GM19468 (cell line): ENCODE data around the gene DYNLRB1.
A peak's percentile ranks its signal among the peaks of the same experiment; 100 is the strongest.

ENCODE experiments used
- ATAC-seq: cut with Tn5 transposase; IDR thresholded peaks from one replicate; pipeline ENCODE4 v1.9.1; 2021; ENCODE audit warnings: mild to moderate bottlenecking, moderate library complexity, moderate number of reproducible peaks; ENCODE audit not compliant: unreplicated experiment; ENCODE audit errors: extremely low read depth

DYNLRB1 gene

DNA sequence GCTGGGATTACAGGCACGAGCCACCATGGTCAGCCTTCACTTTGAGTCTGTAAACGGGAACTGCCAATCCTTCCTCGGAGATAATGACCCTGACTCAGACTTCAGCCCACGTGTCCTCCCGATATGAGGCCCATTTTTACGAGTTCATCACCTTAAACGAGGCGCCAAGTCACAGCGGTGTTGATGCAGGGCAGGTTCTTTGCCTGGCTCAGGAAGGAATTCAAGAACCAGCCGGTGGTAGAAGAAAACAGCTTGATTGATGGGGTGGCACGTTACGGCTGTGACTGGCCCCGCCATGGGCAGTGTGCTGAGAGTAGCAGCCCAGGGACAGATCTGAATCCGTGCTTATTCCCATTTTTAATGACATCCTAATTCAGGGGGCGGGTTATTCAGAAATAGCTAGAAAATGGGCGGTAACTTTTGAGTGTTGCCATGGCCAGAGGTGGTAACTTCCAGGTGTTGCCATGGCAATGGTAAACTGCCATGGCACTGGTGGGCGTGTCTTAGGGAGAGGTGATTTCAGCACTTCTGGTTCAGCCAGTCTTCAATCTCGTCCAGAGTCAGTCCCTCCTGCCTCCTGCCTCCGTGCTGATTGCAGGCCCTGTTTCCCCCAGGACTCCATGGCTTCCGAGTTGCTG lies 33.2 kb downstream of the DYNLRB1 start:
- no peak for ATAC-seq

GRCh38 chr20:34549929-34550305 lies 33.7 kb downstream of the DYNLRB1 start:
- ATAC-seq = no peak

GRCh38 chr20:34552569-34552968 lies 36.3 kb downstream of the DYNLRB1 start:
- no peak for ATAC-seq

DNA sequence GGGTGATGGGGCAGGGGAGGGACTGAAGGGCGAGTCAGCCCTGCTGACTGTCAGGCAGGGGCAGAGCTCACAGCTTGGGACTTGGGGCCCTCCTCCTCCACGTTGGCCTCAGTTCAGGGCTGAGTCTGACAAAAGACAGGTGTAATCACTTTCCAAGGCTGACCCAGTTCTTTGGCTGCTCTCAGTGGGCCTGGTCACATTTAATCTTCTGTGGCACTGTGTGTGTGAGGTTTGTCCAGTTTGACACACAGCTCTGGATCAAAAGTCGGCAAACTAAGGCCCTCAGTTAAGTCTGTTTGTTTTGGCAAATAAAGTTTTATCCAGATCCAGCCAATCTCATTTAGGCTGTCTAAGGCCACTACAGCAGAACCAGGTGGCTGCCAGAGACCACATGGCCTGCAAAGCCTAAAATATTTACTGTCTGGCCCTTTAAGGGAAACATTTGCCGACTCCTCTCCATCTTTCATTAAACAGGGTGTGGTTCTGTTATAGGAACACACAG lies 37.2 kb downstream of the DYNLRB1 start:
- ATAC-seq = no peak

DNA sequence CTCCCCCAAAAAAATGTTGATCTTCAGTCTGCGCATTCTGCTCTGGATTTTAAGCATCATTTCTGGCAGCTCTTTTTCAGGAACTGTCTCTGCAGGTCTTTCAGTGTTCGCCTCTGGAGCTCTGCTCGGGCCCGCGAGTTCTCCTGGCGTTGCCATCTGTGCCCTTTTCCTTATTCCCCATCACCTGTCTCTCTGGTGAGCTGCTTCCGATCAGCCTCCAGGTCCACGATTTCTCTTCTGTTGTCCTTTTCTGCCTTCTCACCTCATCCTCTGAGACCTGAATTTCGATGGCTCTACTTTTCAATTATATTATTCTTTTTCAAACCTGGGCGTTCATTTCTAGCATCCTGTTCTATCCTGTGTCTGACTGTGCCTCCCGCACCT lies 41.7 kb downstream of the DYNLRB1 start:
- ATAC-seq = no peak

- peak; percentile 33 for ATAC-seq
Measured at GRCh38 chr20:34558320-34559218, 42.3 kb downstream of the DYNLRB1 start, which contains the start of gene MAP1LC3A. TSS of gene MAP1LC3A (plus strand) at chr20:34558718. CDS start at chr20:34558869, 151 bp downstream.

DNA sequence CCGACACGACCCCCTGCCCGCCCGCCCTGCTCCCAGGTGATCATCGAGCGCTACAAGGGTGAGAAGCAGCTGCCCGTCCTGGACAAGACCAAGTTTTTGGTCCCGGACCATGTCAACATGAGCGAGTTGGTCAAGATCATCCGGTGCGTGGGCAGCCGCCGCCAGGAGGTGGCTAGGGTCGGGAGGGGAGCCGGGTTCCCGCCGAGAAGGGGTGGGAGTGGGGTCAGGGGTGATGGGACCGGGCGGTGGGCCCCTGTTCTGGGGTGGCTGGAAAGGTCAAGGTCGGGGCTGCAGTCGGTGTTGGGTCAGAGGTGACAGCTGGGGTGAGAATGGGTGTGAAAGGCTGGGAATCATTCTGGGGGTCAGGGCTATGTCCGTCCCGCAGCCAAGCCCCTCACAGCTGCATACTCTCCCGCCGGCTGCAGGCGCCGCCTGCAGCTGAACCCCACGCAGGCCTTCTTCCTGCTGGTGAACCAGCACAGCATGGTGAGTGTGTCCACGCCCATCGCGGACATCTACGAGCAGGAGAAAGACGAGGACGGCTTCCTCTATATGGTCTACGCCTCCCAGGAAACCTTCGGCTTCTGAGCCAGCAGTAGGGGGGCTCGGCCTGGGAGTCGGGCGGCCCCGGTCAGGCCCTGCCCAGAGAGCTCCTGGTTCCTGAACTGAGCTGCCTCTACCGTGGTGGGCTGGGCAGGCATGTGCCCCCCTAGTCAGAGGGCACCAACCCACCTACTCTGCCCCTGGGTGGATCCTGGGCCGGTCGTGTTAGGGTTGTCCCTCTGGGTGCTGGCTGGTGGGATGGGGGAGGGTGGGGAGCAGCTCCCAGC lies 43.3 kb downstream of the DYNLRB1 start:
- ATAC-seq = no peak

DNA sequence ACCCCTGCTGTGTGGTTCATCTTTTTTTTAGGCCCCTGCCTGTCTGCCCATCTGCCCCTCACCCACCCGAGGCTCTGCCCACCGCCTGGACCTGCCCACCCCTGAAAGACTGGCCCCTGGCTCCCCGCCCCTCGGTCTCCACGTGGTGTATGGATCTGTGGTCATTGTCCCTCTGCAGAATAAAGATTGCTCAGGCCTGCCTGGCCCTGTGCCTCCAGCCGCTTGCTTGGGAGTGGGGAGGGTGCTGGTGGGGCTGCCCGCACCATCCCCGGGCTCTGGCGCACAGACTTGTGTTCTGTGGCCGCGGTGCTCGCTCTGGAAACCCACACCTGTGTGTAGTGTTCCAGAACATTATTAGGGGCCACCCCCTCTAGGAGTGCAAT lies 43.9 kb downstream of the DYNLRB1 start:
- ATAC-seq = no peak

GRCh38 chr20:34560614-34561013 lies 44.4 kb downstream of the DYNLRB1 start:
- ATAC-seq = no peak

DNA sequence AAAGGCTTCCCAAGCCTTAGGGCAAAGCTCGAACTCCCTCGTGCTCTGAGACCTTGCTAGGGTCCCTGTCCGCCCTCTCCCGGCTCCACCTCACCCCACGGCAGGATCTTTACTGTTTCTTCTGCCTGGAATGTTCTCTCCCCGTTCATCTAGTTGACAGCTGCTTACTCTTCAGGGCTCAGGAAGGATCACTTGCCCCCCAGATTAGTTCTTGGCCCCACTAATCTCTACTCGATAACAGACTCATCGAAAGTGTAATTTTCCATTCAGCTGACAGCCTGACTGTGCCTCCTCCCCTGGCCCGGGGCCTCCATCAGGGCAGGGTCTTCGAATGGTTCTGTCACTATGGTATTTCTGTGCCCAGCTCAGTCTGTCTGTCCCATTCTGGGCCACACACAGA lies 45.4 kb downstream of the DYNLRB1 start:
- no peak for ATAC-seq

- ATAC-seq = no peak
Measured at GRCh38 chr20:34562641-34563040, 46.4 kb downstream of the DYNLRB1 start.

DNA sequence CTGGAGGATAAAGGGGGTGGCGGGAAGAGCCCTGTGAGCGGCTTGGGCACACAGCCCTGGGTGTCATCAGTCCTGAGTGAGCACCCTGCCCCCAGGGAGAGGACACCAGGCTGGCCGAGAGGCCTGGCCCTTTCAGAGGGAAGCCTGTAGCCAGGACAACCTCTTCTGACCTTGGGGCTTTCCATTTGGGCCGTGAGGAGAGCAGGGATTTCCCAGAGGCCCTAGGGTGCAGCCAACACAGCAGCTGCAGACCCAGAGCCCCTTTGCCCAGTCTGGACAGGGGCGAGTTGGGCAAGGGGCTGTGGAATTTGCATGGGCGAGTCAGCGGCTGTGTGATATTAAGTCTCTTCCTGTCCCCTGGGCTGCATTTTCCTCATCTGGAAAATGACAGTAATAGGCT lies 48.6 kb downstream of the DYNLRB1 start:
- no peak for ATAC-seq

DNA sequence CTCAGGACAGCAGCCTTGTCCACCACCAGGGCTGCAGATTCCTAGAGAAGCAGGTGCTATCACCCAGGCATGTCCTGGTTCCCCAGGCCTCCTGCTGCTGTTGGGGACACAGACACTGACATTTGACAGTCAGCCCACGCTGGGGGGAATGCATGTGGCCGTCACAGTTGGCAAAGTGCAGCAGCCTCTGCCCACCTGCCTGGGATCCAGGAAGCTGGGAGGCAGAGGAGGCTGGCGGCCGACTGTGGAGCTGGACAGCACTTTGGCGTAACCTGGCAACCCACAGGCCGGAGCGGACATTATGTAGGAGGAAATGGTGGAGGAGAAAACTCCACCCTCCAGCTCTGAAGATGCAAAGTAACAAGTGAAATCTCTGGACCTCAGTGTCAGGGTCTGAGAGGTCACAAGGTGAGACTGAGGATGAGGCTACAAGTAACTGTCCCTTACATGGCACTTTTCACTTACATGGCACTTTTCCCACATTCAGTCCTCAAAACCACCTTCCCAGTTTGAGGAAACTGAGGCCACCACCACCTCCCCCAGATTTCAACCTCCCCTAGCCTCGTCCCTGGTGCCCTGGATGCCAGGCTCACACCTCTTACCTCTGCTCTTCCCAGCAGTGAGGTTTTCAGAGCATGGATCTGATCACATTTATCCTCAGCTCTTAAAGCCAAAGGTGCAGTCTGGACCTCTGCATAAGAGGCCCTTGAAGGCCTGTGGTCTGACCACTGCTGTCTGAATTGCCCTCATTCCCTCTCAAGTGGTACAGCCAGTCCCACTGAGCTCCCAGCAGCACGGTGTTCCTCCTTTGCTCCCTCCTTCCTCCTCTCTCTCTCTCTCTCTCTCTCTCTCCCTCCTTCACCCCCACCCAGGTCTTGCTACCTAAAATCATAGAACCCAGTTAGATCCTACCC lies 51.0 kb downstream of the DYNLRB1 start:
- no peak for ATAC-seq

- no peak for ATAC-seq
Measured at GRCh38 chr20:34567892-34568865, 52.0 kb downstream of the DYNLRB1 start.

- ATAC-seq = no peak
Measured at GRCh38 chr20:34569598-34569997, 53.4 kb downstream of the DYNLRB1 start.

DNA sequence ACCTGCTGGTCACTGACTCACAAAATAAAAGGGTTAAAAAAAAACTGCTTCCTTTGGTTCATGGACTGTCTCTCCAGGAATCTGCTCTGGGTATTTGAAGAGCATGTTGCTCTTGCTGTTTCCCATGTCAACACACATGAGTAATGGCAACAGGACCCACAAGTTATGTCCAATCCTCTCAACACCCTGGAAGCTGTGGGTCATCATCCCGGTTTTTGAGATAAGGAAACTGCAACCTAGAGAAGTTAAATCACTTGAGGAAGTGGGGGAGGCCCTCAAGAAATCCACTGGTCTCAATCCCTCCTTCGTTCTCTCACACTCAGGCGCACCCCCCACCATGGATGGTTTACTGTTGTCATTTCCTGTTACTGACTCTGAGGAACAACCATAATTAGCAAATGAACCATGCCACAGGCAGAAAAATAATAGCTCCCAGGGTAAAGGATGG lies 54.7 kb downstream of the DYNLRB1 start:
- ATAC-seq = no peak

DNA sequence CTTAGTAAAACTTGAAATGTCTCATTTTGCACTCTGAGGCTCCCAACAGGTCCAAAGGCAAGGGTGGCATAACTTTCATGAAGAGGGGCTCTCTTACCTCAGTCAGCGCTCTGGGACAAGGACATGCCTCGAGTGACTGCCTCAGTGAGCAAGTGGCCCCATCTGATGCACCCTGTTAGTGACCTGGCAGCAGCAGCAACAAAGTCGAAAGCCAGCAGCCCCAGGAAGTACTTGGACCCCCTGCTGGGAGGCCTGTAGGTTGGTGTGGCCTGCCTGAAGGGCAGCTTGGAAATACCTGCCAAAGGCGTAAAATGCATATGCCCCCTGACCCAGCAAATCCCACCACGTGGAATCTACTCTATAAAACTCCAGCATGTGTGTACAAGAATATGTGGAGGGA lies 55.5 kb downstream of the DYNLRB1 start:
- ATAC-seq = no peak

- no peak for ATAC-seq
Measured at GRCh38 chr20:34573541-34574300, 57.5 kb downstream of the DYNLRB1 start.
